Caco-2 (cell line): ENCODE data around the gene AKR1C1. TPM values are rescaled to one million over a fixed set of nuclear protein-coding genes. Genes with fewer than 3 reads are reported as not detected.
"Not testable (repeated sequence)": the region's sequence is repeated elsewhere in the genome, so short reads cannot be mapped to it uniquely, and the experiment has no call there.

Experiments
- BruUV-seq: library from RNA; stranded (reverse); fragments of 400-500 nt; replicated peaks from 2 replicates; lab custom pipeline; 2021; lab: Mats Ljungman, UMichigan
- CTCF ChIA-PET: fragments of 300-600 bp; sonication (Branson Sonifier 250); formaldehyde crosslinking; loops from one replicate; lab custom pipeline; 2022; ENCODE audit warnings: antibody characterized with exemption; lab: Charles Lee
- POLR2A ChIA-PET: fragments of 300-600 bp; sonication (Branson Sonifier 250); formaldehyde crosslinking; loops from one replicate; lab custom pipeline; 2022; ENCODE audit warnings: antibody characterized with exemption; lab: Charles Lee
- DNase-seq, 2 experiments: peaks; one replicate each; pipeline versions ENCODE4 v3.0.0 to v3.0.0-alpha.2; 2020 to 2022
- H3K27me3 ChIP-seq: replicated peaks from 2 replicates; pipeline ENCODE4 v1.6.0; 2011; ENCODE audit warnings: low read length; ENCODE audit not compliant: control insufficient read depth, insufficient read depth
- H3K36me3 ChIP-seq: 2 replicates; pipeline ENCODE4 v1.5.1; 2011; ENCODE audit warnings: low read length; ENCODE audit not compliant: control insufficient read depth, insufficient read depth
- H3K4me1 ChIP-seq: fragments of 250-450 bp; sonication (Bioruptor Pico); 2 replicates; pipeline ENCODE4 v1.5.1; 2020; ENCODE audit warnings: mild to moderate bottlenecking
- H3K4me3 ChIP-seq: 2 replicates; pipeline ENCODE4 v1.5.1; 2011; ENCODE audit warnings: low read depth, mild to moderate bottlenecking, control low read depth, low read length
- H3K9me3 ChIP-seq: fragments of 250-450 bp; sonication (Bioruptor Pico); 2 replicates; pipeline ENCODE4 v1.5.1; 2020; ENCODE audit warnings: mild to moderate bottlenecking, moderate library complexity
- H3K27ac Mint-ChIP-seq: one replicate; pipeline ENCODE4 v1.8.0; 2022; ENCODE audit warnings: mixed read lengths; ENCODE audit not compliant: unreplicated experiment
- H3K27me3 Mint-ChIP-seq: one replicate; pipeline ENCODE4 v1.8.0; 2022; ENCODE audit warnings: mixed read lengths; ENCODE audit not compliant: insufficient read depth, unreplicated experiment
- H3K36me3 Mint-ChIP-seq: one replicate; pipeline ENCODE4 v1.8.0; 2022; ENCODE audit warnings: mild to moderate bottlenecking, mixed read lengths; ENCODE audit not compliant: insufficient read depth, unreplicated experiment
- H3K4me1 Mint-ChIP-seq: one replicate; pipeline ENCODE4 v1.8.0; 2022; ENCODE audit warnings: low read depth, mixed read lengths; ENCODE audit not compliant: unreplicated experiment
- H3K4me3 Mint-ChIP-seq: one replicate; pipeline ENCODE4 v1.8.0; 2022; ENCODE audit warnings: mild to moderate bottlenecking, moderate library complexity, mixed read lengths; ENCODE audit not compliant: unreplicated experiment
- H3K9me3 Mint-ChIP-seq: one replicate; pipeline ENCODE4 v1.8.0; 2022; ENCODE audit warnings: mixed read lengths; ENCODE audit not compliant: unreplicated experiment
- intact Hi-C: fragments of 100-400 bp; cut with micrococcal nuclease; formaldehyde crosslinking; loops from one replicate; pipeline ENCODE4 v1.10.0; 2022; ENCODE audit not compliant: unreplicated experiment
- total RNA-seq: library from RNA; stranded (reverse); gene quantifications from 2 replicates; pipeline ENCODE4 v1.2.3, GENCODE V29; 2022
- TF ChIP-seq, protein P1 (sequence below), 2 experiments: fragments of 200-600 bp in 1 of 2; IDR thresholded peaks; 1 replicate in 1 of 2; 2 replicates in 1 of 2; pipeline versions ENCODE4 v1.5.1 to v1.8.0; 2011 to 2022; ENCODE audit warnings: antibody characterized with exemption in 1 of 2, control low read depth in 1 of 2, inconsistent platforms in 1 of 2, low read depth in 1 of 2, low read length in 1 of 2, mild to moderate bottlenecking in 1 of 2, moderate library complexity in 1 of 2; ENCODE audit not compliant: insufficient read depth in 1 of 2, severe bottlenecking in 1 of 2, unreplicated experiment in 1 of 2

The AKR1C1 gene
- total RNA-seq, 1 experiment from 2014 or later: 27.1 TPM

DNA sequence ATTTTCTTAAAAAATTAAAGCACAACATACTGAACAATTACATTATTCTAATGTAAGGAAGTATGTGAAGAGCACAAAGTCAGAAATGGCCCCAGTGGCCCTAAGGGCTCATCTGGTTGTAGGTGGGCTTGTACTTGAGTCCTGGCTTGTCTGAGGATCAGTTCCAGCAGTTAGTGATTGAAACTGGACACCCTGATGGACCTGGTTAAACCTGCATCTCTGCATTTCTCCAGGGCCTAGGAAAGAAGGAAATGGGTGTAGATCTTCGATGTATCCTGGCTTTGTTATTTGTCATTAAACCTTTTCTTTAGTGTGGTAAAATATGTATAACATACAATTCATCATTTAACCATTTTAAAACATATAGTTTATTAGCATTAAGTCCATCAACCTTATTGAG is 50.2 kb downstream of the AKR1C1 start:
- TF ChIP-seq, protein P1, sequence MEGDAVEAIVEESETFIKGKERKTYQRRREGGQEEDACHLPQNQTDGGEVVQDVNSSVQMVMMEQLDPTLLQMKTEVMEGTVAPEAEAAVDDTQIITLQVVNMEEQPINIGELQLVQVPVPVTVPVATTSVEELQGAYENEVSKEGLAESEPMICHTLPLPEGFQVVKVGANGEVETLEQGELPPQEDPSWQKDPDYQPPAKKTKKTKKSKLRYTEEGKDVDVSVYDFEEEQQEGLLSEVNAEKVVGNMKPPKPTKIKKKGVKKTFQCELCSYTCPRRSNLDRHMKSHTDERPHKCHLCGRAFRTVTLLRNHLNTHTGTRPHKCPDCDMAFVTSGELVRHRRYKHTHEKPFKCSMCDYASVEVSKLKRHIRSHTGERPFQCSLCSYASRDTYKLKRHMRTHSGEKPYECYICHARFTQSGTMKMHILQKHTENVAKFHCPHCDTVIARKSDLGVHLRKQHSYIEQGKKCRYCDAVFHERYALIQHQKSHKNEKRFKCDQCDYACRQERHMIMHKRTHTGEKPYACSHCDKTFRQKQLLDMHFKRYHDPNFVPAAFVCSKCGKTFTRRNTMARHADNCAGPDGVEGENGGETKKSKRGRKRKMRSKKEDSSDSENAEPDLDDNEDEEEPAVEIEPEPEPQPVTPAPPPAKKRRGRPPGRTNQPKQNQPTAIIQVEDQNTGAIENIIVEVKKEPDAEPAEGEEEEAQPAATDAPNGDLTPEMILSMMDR (IDR thresholded peaks at IDR 0.05; ENCODE audit: insufficient read depth in 1 of 2, low read depth in 1 of 2, low read length in 1 of 2, severe bottlenecking in 1 of 2, unreplicated experiment in 1 of 2): no peak
- POLR2A ChIA-PET: no interaction called here
- Mint-ChIP-seq H3K27ac (no peak overlapping the region), H3K27me3 (no peaks in the 10 kb centered on the region), H3K9me3 (no peaks in the 10 kb centered on the region), H3K36me3 (no peaks in the 10 kb centered on the region), H3K4me3 (no peak overlapping the region), H3K4me1 (peaks cover 8% of the 10 kb centered on the region)
- DNase-seq: no peak
- Histone ChIP-seq H3K9me3 (no peaks in the 10 kb centered on the region), H3K27me3 (no peaks in the 10 kb centered on the region), H3K4me1 (peaks cover 5% of the 10 kb centered on the region; the same call in 1 of the 2 replicates), H3K36me3 (0 out of 2 replicates have a peak, but pooled peaks cover 1% of the 10 kb centered on the region), H3K4me3 (no peak overlapping the region)
- CTCF ChIA-PET: no interaction called here
- no TSS peak for BruUV-seq
- intact Hi-C loops: no loop called here

DNA sequence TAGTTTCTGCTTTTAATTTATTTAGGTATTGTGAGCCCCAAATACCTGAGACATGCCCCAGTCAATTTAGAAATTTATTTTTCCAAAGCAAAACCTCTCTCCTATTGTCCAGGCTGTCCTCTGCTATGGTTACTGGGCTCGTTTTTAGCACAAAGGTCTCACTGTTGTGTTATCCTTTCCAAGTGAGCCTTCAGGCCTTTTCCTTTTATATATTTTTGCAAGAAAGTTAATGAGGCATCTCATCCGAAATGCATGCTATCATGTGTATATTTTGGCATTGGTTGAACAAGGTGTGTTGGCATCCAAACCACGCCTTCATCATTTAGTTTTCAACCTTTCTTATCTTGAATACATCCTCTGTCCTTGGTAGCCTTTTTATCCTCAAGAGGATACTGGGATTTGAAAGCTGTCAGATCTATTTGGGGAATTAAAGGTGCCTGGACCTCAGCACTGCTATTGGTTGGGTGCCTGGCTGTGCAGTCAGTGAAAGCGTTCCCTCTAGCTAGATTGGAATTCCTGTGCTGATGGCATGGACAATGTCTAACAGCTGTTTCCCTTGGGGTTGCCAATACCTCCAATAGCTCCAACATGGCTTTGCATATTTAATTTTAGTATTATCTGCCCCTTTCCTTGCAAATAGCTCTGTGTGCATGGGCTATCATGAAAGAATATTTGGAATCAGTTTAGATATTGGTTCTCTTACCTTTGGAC is 51.1 kb downstream of the AKR1C1 start:
- H3K36me3 ChIP-seq, intact Hi-C loops, POLR2A ChIA-PET, H3K36me3 Mint-ChIP-seq, H3K27me3 Mint-ChIP-seq, CTCF ChIA-PET, BruUV-seq, H3K9me3 ChIP-seq, H3K4me1 ChIP-seq, DNase-seq, H3K4me3 Mint-ChIP-seq, H3K4me3 ChIP-seq, H3K4me1 Mint-ChIP-seq, H3K9me3 Mint-ChIP-seq, H3K27me3 ChIP-seq, H3K27ac Mint-ChIP-seq: not testable (repeated sequence)

DNA sequence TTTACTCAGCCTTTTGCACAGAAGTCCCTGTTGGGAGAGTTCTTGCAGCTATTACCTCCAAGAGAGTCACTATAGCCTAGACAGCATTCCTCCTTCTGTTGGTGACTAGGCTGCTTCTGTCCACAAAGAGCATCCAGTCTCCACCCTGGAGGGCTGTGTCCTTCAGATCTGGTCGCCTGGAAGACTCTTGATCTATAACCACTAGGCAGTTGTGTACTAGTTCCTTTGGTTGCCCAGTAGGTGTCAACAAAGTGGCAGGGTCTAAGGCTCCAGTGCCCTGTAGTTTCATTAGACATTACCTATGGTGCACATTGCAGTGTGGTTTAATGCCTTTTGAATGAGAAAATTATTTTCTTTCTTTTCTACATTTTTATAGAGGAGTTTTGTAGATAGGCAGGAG is 51.7 kb downstream of the AKR1C1 start:
- no peaks in the 10 kb centered on the region for H3K4me1 Mint-ChIP-seq

More for the DNA sequence above, 51.7 kb downstream of the AKR1C1 start:
- TF ChIP-seq, protein P1 (IDR thresholded peaks at IDR 0.05; ENCODE audit: insufficient read depth in 1 of 2, low read depth in 1 of 2, low read length in 1 of 2, severe bottlenecking in 1 of 2, unreplicated experiment in 1 of 2): peak; percentile 55 to 67
- Histone ChIP-seq H3K36me3 (0 out of 2 replicates have a peak, but pooled peaks cover 1% of the 10 kb centered on the region), H3K27me3 (no peaks in the 10 kb centered on the region), H3K9me3 (no peaks in the 10 kb centered on the region), H3K4me1 (0 out of 2 replicates have a peak, but pooled peaks cover 1% of the 10 kb centered on the region), H3K4me3 (no peak overlapping the region)
- no peaks in the 10 kb centered on the region for H3K36me3 Mint-ChIP-seq
- CTCF ChIA-PET: no interaction called here
- H3K4me3 Mint-ChIP-seq: no peak overlapping the region
- peak; percentile 48 to 60 for DNase-seq
- POLR2A ChIA-PET: no interaction called here
- no peaks in the 10 kb centered on the region for H3K27me3 Mint-ChIP-seq
- no peaks in the 10 kb centered on the region for H3K9me3 Mint-ChIP-seq
- no peak overlapping the region for H3K27ac Mint-ChIP-seq
- intact Hi-C loops: loop anchor here (1.0 to 5.0 kb wide), 4 partner anchors 79 to 419 kb away; partner anchors contain the start of gene AKR1C3
- BruUV-seq: no TSS peak
